Ishikawa (cell line): ENCODE measurements around the gene MILR1.

Source experiments
- CEBPB ChIP-seq: IDR thresholded peaks from 2 replicates; pipeline ENCODE4 v1.6.1; 2012
- CREB1 ChIP-seq: IDR thresholded peaks from 2 replicates; pipeline ENCODE4 v1.6.1; 2012; ENCODE audit warnings: low read depth
- EGR1 ChIP-seq: IDR thresholded peaks from 2 replicates; pipeline ENCODE4 v1.6.1; 2012
- EP300 ChIP-seq: IDR thresholded peaks from 2 replicates; pipeline ENCODE4 v1.6.1; 2012; ENCODE audit warnings: borderline replicate concordance
- NFIC ChIP-seq: IDR thresholded peaks from 2 replicates; pipeline ENCODE4 v1.6.1; 2012
- RAD21 ChIP-seq: IDR thresholded peaks from 2 replicates; pipeline ENCODE4 v1.6.1; 2012; ENCODE audit warnings: low read depth
- REST ChIP-seq: IDR thresholded peaks from 2 replicates; pipeline ENCODE4 v1.6.1; 2012; ENCODE audit warnings: low read depth, mild to moderate bottlenecking
- TAF1 ChIP-seq: IDR thresholded peaks from 2 replicates; pipeline ENCODE4 v1.6.1; 2012; ENCODE audit warnings: low read depth, mild to moderate bottlenecking
- TCF12 ChIP-seq: IDR thresholded peaks from 2 replicates; pipeline ENCODE4 v1.6.1; 2012; ENCODE audit warnings: low read depth
- TEAD4 ChIP-seq: IDR thresholded peaks from 2 replicates; pipeline ENCODE4 v1.6.1; 2012
- USF1 ChIP-seq: IDR thresholded peaks from 2 replicates; pipeline ENCODE4 v1.6.1; 2012
- YY1 ChIP-seq: IDR thresholded peaks from 2 replicates; pipeline ENCODE4 v1.6.1; 2012; ENCODE audit warnings: low read depth

The MILR1 gene

GRCh38 chr17:64507413-64507782 is 58.5 kb downstream of the MILR1 start:
- TF ChIP-seq TAF1 (no peak), TCF12 (no peak), YY1 (no peak), USF1 (no peak)

- TF ChIP-seq EGR1: no peak
Measured at GRCh38 chr17:64508683-64509082, 59.8 kb downstream of the MILR1 start.

GRCh38 chr17:64509179-64509578 is 60.3 kb downstream of the MILR1 start:
- TF ChIP-seq NFIC (no peak), TAF1 (no peak), EGR1 (no peak), TCF12 (no peak)

- TF ChIP-seq TAF1 (no peak), REST (no peak), CEBPB (no peak), TEAD4 (no peak), RAD21 (no peak)
Measured at GRCh38 chr17:64515419-64515818, 66.5 kb downstream of the MILR1 start.

GRCh38 chr17:64515829-64516228 is 66.9 kb downstream of the MILR1 start:
- no peak for TF ChIP-seq CREB1
- TF ChIP-seq EGR1: no peak
- TF ChIP-seq CEBPB: no peak
- TF ChIP-seq REST: no peak
- TF ChIP-seq EP300: no peak
